Thyroid gland (tissue), 4 donors: Measurements from ENCODE around the gene CHRFAM7A.
"Not testable (repeated sequence)": the region's sequence is repeated elsewhere in the genome, so short reads cannot be mapped to it uniquely, and the experiment has no call there.

Source experiments
- POLR2A ChIP-seq, 2 donors: fragments of 450-650 bp; IDR thresholded peaks; one replicate each; pipeline ENCODE4 v1.6.1; 2017; ENCODE audit warnings: antibody characterized with exemption in 2 of 2, mild to moderate bottlenecking in 2 of 2, moderate library complexity in 1 of 2
- TF ChIP-seq, protein P1 (sequence below), 6 experiments: fragments of 200-600 bp in 3 of 6; fragments of 450-650 bp in 3 of 6; sonication (generic) in 3 of 6; IDR thresholded peaks; one replicate each; pipeline ENCODE4 v1.5.1; 2016 to 2019; ENCODE audit warnings: antibody characterized with exemption in 6 of 6, mild to moderate bottlenecking in 2 of 6, inconsistent platforms in 1 of 6, moderate library complexity in 1 of 6

DNA sequence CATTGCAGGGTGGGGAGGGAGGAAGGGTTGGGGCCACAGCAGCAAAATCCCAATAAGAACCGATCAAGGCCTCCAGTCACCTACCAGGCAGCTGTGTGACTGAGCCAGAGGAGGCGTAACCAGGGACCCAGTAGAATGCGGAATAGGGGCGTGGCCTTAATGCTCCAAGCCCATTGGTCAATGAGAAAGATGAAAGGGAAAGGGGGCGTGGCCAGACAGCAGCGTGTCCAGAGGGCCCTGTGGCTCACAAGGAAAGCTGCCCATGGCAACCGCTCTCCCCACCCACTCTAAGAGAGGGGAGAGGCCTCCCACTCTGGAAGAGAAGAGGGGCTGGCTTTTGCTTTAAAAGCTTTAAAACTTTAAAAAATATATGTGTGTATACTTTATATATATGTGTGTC is 20.8 kb upstream of the CHRFAM7A start, which contains the start of gene GOLGA8R:
- TF ChIP-seq, protein P1, sequence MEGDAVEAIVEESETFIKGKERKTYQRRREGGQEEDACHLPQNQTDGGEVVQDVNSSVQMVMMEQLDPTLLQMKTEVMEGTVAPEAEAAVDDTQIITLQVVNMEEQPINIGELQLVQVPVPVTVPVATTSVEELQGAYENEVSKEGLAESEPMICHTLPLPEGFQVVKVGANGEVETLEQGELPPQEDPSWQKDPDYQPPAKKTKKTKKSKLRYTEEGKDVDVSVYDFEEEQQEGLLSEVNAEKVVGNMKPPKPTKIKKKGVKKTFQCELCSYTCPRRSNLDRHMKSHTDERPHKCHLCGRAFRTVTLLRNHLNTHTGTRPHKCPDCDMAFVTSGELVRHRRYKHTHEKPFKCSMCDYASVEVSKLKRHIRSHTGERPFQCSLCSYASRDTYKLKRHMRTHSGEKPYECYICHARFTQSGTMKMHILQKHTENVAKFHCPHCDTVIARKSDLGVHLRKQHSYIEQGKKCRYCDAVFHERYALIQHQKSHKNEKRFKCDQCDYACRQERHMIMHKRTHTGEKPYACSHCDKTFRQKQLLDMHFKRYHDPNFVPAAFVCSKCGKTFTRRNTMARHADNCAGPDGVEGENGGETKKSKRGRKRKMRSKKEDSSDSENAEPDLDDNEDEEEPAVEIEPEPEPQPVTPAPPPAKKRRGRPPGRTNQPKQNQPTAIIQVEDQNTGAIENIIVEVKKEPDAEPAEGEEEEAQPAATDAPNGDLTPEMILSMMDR (IDR thresholded peaks at IDR 0.05): not testable (repeated sequence)
- TF ChIP-seq POLR2A (IDR thresholded peaks at IDR 0.05): not testable (repeated sequence)
